Fibroblast of peridontal ligament (primary cell): ENCODE data around the gene PDE8A.

Experiments used
- DNase-seq: peaks from one replicate; pipeline ENCODE4 v3.0.0-alpha.2; 2010; ENCODE audit errors: extremely low read depth

The PDE8A gene, protein sequence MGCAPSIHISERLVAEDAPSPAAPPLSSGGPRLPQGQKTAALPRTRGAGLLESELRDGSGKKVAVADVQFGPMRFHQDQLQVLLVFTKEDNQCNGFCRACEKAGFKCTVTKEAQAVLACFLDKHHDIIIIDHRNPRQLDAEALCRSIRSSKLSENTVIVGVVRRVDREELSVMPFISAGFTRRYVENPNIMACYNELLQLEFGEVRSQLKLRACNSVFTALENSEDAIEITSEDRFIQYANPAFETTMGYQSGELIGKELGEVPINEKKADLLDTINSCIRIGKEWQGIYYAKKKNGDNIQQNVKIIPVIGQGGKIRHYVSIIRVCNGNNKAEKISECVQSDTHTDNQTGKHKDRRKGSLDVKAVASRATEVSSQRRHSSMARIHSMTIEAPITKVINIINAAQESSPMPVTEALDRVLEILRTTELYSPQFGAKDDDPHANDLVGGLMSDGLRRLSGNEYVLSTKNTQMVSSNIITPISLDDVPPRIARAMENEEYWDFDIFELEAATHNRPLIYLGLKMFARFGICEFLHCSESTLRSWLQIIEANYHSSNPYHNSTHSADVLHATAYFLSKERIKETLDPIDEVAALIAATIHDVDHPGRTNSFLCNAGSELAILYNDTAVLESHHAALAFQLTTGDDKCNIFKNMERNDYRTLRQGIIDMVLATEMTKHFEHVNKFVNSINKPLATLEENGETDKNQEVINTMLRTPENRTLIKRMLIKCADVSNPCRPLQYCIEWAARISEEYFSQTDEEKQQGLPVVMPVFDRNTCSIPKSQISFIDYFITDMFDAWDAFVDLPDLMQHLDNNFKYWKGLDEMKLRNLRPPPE

DNA sequence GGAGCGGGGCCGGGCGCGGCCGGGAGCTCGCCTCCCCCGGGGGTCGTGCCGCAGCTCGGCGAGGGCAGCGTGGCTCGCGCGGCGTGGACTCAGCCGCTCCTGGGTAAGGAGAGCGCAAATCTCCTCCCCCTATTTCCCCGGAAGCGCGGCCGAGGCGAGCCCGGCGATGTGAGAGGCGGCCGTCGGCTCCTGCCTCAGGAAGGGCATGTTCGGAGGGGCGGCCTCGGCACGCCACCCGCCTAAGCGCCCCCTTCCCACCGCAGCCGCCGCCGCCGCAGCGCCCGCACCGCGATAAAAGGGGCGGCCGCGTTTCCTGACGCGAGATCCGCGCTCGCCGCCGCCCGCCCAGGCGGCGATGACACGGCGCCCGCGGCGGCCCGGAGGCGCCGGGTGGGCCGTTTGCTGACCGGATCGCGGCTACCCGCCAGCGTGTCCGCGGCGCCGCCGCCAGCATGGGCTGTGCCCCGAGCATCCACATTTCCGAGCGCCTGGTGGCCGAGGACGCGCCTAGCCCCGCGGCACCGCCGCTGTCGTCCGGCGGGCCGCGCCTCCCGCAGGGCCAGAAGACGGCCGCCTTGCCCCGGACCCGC is at the start of gene PDE8A:
PDE8A (plus strand) TSS at position 146 of the 590 bp plus-strand sequence; CDS start at position 453, 307 bp downstream.
- no peak for DNase-seq

DNA sequence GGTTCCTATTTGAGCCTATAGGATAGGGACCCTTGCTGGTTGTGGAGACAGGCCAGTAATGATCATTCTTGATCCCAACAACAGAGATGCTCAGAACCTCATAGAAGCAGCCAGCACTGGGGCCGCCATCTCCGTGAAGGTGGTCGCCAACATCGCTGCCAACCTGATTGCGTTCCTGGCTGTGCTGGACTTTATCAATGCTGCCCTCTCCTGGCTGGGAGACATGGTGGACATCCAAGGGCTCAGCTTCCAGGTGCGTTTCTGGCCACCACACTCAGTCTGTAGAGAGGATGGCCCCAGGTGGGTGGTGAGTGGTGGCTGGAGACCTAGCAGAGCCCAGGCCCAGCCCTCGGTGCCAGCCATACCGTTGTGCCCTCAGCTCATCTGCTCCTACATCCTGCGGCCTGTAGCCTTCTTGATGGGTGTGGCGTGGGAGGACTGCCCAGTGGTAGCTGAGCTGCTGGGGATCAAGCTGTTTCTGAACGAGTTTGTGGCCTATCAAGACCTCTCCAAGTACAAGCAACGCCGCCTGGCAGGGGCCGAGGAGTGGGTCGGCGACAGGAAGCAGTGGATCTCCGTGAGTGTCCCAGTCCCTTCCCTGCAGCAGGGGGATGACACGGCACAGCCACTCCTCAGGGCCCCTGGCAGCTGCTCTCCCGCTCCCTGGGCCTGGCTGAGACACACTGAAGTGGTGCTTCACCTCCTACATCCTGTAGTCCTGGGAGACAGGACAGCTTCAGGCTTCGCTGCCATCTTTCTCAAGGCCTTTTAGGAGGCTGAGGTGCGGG is 46.5 kb upstream of the PDE8A start:
- no peak for DNase-seq

DNA sequence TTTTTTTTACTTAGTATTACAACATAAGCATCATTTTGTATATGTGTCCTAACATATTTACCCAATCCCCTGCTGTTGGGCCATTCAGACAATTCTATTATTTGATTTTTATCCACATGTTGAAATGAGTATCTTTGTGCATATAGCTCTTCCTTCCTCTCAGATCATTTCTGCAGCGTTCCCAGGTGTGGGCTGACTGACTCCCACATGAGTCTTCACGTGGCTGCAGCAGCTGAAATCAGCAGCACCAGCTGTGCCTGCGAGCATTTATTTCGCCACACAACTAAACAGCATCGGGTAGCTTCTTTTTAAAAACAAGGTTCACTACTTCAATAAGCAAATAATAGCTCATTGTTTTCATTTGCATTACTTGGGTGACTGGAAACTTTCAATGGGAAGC is 44.5 kb upstream of the PDE8A start:
- DNase-seq = no peak

DNA sequence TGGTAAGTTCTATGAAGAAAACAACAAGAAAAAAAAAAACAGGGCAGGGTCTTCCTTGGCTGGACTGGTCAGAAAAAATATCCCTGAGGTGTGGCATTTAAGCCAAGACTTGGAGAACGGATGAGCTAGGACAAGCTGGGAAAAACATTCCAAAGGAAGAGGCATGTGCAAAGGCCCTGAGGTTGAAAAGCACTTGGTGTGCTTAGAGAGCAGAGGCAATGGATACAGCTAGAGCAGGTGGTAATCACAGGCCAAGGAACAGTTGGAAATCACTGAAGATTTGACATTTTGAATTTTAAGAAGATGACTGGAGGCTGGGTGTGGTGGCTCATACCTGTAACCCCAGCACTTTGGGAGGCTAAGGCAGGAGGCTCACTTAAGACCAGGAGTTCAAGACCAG is 42.9 kb upstream of the PDE8A start:
- no peak for DNase-seq

DNA sequence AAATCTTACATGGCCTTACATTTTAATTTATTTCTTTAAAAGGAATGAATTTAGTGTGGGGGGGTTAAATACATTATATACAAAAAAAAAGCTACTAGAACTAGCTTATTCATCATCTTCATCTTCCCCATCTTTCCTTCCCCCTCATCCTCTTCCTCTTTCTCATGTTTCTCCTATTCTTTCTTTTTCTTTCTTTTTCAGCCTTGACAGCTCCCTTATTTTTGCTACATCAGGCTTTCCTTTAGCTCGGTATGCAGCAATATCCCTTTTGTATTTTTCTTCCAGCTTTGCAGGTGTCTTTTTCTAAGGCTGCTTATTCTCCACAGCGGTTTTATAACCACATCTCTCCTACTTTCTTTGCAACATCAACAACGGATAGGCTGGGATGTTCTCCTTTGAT is 41.3 kb upstream of the PDE8A start:
- no peak for DNase-seq

DNA sequence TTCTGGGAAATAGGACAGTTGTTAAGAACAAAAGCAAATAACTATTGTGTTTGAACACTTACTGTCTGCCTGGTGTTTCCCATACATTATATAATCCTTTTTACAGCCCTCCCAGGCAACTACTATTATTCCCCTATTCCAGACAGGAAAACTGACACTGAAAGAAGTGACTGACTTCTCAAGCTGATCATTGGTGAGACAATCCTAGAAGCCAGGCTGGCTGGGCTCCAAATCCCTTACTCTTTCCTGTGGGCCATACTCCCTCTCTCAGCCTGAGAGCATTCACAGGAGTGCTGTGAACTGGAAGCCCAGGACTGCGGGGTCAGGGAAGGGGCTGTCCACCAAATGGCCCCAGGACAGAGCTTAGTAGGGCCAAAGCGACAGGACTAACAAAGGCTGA is 39.2 kb upstream of the PDE8A start:
- no peak for DNase-seq

DNA sequence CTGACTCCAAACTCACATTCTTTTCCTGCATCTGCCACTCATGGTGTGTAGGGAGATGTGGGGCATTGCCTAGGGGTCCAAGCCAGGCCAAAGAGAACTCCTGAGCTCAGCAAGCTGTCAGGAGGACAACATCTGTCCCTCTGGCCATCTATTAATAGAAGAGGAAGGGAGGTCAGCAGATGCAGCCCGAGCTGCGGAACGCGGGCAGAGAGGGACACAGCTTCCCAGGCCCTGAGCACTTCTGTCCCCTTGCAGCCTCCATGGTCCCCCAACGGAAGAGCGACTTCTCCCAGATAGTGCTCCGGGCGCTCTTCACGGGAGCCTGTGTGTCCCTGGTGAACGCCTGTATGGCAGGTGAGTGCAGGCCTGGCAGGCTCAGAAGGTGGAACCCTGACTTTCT is 37.3 kb upstream of the PDE8A start:
- DNase-seq = no peak

DNA sequence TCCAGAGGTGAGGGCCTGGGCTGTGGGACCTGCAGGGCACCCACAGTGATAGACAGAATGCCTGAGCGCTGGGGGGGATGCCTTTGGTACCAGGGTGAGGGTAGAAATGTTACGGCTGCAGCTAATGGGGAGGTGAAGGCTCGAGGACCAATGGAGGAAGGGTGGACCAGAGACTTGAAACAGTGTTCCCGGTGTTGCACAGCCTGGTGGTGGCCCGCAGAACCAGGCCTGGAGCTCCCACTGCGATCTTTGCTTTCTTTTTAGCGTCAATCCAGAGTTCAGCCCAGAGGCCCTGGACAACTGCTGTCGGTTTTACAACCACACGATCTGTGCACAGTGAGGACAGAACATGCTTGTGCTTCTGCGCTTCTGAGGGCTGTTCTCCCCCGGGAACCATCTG is 36.8 kb upstream of the PDE8A start:
- DNase-seq = no peak

DNA sequence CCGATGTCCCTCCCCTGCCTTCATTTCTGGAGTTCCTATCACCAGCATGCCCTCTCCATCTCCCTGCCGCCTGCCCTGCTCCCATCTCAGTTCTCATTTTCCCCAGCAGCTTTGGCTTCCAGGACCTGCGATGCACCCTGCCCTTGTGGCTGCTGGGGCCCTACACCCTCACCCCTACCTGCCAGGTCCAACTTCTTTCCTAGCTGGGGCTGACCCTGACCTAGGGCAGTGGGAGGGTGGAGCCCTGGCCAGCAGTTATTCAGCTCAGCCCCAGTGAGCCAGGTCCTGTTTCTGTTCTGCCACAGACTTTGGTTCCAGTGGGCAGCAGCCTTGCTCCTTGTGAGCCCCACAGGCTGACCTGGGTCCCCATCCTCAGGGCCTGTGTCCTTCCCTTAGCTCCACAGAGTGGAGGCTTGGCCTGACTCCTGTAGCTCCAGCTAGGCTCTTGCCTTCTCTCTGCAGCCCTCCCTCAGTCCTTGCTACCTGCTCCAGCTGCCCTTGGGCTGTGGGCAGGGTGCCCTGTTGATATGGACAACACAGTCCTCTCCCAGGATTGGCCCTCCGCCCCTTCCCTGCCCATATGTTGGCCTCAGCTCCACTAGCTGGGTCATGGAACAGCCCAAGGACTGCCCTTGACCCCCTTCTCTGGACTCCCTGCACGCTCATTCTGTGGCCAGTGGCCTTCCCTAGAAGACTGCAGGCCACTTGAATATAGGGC is 34.7 kb upstream of the PDE8A start:
- no peak for DNase-seq

DNA sequence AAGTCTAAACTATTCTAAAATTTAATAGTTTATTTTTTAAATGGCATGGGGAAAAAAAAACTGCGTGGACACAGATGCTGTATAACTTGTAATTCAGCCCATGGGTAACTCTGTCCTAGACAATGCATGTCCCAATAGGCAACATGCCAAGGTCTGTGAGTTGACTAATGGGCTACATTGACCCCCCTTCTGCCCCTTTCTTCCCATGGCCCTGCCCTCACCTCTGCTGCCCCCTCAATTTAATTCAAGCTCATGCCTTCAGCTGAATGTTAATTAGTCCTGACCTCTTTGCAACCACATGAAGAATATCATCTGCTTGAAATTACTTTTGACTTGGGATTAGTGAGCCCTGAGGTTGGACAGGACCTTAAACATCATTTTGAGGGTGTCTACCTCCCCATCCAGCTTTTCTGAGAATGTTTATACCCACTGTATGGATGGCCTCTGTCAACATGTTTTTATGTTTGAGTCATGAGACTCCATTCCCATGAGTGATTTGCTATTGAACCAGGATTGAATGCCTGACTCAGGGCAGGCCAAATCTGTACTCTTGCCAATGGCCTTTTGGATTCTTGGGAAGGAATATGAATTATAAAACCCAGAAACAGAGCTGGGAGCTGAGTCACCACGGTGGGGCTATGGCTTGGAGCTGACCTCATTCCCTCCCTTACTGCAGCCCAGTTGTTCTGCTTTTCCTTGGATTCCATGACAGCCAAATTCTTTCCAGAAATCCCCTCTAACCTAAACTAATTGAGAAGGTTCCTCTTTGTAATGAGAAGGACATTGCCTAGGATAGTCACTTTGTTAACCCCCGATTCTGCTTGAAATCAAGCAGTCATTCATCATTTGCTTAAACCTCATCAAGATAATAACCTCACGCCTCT is 33.5 kb upstream of the PDE8A start:
- DNase-seq = peak; percentile 100

DNA sequence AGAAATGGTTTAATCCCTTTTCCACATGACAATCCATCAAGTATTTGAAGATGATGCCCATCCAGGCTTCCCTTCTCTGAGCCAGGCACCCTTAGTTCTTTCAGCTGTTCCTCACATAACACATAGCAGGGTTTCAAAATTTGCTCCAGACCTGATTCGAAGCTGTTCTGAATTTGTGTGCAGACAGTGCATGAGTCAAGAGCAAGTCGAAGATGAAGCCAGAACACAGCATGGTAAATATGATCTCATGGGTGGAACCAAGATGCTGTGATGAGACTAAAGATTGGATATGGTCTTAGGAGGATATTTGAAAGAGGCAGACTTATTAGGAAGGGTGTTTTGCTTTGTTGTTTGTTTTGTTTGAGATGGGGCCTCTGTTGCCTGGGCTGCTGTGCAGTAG is 32.6 kb upstream of the PDE8A start:
- peak; percentile 88 for DNase-seq

DNA sequence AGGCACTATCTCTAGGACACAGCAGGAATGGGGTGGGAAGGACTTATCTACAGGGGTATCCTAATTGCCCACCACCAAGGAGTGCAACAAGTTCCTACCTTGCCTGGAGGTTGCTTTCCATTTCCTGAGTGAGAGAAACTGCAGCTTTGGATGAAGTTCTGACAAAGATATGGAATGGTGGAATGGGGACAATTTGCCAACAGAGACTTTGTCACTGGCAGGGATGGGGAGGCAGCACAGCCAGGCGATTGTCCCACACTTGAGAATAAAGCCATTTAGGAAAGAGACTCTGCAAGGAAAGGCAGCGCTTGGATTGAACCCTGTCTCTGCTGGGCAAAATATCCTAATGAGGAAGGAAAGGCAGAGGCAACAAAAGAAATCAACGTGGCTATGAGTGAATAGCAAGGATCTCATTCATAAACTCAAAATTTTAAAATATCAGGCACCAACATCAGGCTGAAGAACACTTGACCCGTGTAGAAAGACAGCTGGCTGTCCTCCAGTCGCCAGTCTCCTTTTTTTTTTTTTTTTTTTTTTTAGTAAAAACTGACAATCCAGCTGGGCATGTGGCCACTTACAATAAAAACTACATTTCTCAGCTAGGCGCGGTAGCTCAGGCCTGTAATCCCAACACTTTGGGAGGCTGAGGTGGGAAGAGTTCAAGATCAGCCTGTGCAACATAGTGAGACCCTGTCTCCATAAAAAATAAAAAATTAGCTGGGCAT is 31.6 kb upstream of the PDE8A start:
- no peak for DNase-seq

DNA sequence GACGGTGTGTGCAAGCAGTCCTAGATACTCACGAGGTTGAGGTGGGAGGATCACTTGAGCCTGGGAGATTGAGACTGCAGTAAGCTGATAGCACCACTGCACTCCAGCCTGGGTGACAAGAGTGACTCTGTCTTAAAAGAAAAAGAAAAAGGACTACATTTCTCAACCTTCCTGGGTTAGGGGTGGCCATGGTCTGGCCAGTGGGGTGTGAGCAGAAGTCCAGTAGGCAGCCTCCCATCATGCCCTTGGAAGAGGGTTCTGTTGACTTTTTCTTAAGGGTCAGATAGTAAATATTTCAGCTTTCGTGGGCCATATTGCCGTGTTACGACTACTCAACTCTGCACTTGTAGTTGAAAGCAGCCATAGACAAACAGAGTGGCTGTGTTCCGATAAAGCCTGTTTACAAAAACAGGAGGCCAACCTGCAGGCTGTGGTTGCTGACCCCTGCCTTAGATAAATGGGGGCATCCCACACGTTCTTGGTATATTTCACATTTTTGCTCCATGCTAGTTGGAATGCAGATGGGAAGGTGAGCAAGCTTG is 31.0 kb upstream of the PDE8A start:
- DNase-seq = no peak

DNA sequence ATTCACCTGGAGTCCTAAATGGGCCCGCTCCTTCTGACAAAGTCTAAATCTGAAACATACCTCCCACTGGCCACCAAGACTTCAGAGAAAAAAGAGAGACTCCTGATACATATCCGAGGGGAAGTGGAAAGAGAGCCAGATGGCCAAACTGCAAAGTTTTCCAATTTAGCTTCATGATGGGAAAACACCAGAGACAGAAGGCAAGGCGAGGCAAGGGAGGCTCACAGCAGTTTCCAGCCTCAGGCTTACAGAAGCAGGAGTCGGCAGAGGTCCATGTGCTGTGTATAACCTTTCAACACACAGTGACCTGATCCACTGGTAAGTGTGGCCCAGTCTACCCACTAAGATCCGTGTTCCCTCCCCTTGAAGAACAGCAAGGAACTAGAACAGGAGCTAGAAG is 29.9 kb upstream of the PDE8A start:
- no peak for DNase-seq

DNA sequence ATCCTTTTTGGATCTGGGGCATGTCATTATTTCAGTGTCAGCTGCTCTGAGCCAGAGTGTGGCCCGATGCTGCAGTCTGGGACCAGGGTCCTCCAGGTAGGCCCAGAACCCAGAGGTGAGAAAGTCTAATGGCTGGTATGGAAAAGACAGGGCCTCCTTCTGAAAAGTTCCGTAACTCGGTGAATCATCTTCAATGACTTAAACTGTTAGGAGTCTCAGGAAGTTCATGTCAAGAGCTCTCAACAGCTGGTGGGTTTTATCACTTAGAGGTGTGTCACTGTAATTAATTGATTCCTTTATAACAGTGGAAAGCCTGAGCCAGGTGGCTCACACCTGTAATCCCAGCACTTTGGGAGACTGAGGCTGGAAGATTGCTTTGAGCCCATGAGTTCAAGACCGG is 28.5 kb upstream of the PDE8A start:
- no peak for DNase-seq

DNA sequence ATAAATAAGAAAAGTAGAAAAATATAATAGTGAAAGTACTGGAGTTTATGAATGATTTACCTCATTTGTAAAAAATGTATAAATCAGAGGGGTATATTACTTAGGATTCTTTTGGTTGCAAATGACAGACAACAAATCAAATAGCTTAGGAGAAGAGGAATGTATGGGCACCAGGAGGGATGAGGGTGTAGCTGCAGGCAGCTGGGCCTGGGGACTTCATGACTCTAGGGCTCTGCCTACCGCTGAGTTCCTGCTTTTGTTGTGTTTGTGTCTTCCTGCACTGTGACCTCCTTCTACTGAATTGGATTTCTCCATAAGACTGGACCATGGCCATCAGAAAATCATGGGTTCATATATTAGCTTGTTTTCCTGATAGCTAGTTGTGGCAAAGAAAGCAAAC is 27.9 kb upstream of the PDE8A start:
- no peak for DNase-seq

DNA sequence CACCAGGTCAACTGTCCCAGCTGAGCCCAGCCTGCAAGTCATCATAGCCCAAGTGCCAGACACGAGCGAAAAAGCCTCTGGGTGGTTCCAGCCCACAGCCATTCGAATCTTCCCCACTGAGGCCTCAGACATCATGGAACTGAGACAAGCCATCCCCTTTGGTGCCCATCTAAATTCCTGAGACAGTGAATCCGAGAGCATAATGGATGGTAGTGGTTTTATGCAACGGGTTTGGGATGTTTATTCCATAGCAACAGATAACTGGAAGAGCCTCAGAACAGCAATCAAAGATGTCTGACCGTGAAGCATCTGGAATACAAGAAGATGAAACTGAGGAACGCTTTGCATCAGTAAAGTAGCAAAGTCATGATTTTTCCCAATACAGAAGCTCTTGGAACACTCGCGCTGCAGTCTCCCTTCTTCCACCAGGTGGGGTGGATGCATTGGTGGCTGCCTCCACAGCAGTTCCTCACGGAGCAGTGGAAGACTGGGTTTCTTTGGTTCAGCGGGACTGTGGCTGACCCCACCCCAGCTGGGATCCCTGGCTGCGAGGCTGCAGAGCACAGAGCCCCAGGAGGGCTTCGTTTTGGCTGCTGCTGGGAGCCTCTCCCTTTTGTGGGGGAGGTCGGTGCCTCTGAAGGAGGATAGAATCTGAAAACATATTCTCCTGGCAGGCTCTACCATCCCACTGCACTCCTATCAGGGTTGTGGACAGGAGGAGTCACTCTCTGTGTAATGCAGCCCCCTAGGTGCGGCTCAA is 26.4 kb upstream of the PDE8A start:
- peak; percentile 82 for DNase-seq

DNA sequence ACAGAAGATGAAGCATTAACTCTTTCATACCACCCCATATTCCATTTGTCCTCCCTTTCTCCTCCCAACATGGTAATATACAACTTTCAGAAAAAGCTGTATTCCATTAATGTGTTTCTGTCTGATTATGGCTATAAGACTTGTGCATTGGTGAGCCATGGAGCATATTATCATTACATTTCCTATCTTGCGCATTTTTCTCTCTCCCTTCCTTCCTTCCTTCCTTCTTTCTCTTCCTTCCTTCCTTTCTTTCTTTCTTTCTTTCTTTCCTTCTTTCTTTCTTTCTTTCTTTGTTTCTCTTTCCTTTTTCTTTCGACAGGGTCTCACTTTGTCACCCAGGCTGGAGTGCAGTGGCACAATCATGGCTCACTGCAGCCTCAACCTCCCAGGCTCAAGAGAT is 25.5 kb upstream of the PDE8A start:
- DNase-seq = no peak
